SK-N-SH treated with all-trans-retinoic acid at 6 μM for 48 hours (cell line): ENCODE results near the gene MOXD1.
A peak's percentile ranks its signal among the peaks of the same experiment; 100 is the strongest.

ENCODE experiments used
- ATAC-seq: fragments of 200-7000 bp; cut with Tn5 transposase; 3 replicates; pipeline ENCODE4 v1.9.1; 2020; ENCODE audit warnings: mild to moderate bottlenecking, moderate library complexity
- ARNTL ChIP-seq: fragments of 450-650 bp; formaldehyde crosslinking; IDR thresholded peaks from 2 replicates; pipeline ENCODE4 v1.5.0; 2020; ENCODE audit warnings: low read depth, mild to moderate bottlenecking, moderate library complexity, borderline replicate concordance
- CSDC2 ChIP-seq: fragments of 250-450 bp; sonication (Bioruptor Pico); IDR thresholded peaks from 2 replicates; pipeline ENCODE4 v1.5.0; 2020; ENCODE audit warnings: mild to moderate bottlenecking, moderate library complexity
- GLIS3 ChIP-seq: fragments of 250-450 bp; sonication (Bioruptor Pico); IDR thresholded peaks from 2 replicates; pipeline ENCODE4 v1.5.0; 2020; ENCODE audit warnings: mild to moderate bottlenecking, moderate library complexity
- ISL1 ChIP-seq: fragments of 250-450 bp; sonication (Bioruptor Pico); IDR thresholded peaks from 2 replicates; pipeline ENCODE4 v2.1.2; 2022; ENCODE audit warnings: mild to moderate bottlenecking, moderate library complexity
- OSR1 ChIP-seq: fragments of 250-450 bp; sonication (Bioruptor Pico); IDR thresholded peaks from 2 replicates; pipeline ENCODE4 v1.8.0; 2022; ENCODE audit warnings: moderate library complexity, mild to moderate bottlenecking, inconsistent platforms
- PPARA ChIP-seq: fragments of 250-450 bp; sonication (Bioruptor Pico); IDR thresholded peaks from 2 replicates; pipeline ENCODE4 v1.5.0; 2020; ENCODE audit warnings: mild to moderate bottlenecking, borderline replicate concordance
- RARB ChIP-seq: fragments of 250-450 bp; sonication (Bioruptor Pico); IDR thresholded peaks from 2 replicates; pipeline ENCODE4 v1.8.0; 2021; ENCODE audit warnings: mild to moderate bottlenecking, moderate library complexity
- SNAI2 ChIP-seq: fragments of 250-450 bp; sonication (Bioruptor Pico); IDR thresholded peaks from 2 replicates; pipeline ENCODE4 v1.5.0; 2020; ENCODE audit warnings: mild to moderate bottlenecking, moderate library complexity
- TCF4 ChIP-seq: fragments of 250-450 bp; sonication (Bioruptor Pico); IDR thresholded peaks from 2 replicates; pipeline ENCODE4 v1.8.0; 2021; ENCODE audit warnings: mild to moderate bottlenecking, moderate library complexity, borderline replicate concordance
- TOX ChIP-seq: fragments of 250-450 bp; sonication (Bioruptor Pico); IDR thresholded peaks from 2 replicates; pipeline ENCODE4 v1.8.0; 2021; ENCODE audit warnings: mild to moderate bottlenecking, moderate library complexity, borderline replicate concordance
- ZC3H10 ChIP-seq: fragments of 250-450 bp; sonication (Bioruptor Pico); IDR thresholded peaks from 2 replicates; pipeline ENCODE4 v1.5.1; 2021; ENCODE audit warnings: mild to moderate bottlenecking, moderate library complexity
- ZFP3 ChIP-seq: fragments of 250-450 bp; sonication (Bioruptor Pico); IDR thresholded peaks from 2 replicates; pipeline ENCODE4 v1.5.0; 2020; ENCODE audit warnings: mild to moderate bottlenecking, moderate library complexity
- ZFP30 ChIP-seq: fragments of 450-650 bp; formaldehyde crosslinking; IDR thresholded peaks from 2 replicates; pipeline ENCODE4 v1.5.0; 2022; ENCODE audit warnings: mild to moderate bottlenecking, moderate library complexity
- ZNF70 ChIP-seq: fragments of 450-650 bp; formaldehyde crosslinking; IDR thresholded peaks from 2 replicates; pipeline ENCODE4 v1.5.0; 2020; ENCODE audit warnings: mild to moderate bottlenecking, moderate library complexity
- ZNF8 ChIP-seq: fragments of 450-650 bp; formaldehyde crosslinking; IDR thresholded peaks from 2 replicates; pipeline ENCODE4 v1.5.0; 2020; ENCODE audit warnings: mild to moderate bottlenecking, moderate library complexity
- TF ChIP-seq, protein P1 (sequence below): fragments of 250-450 bp; sonication (Bioruptor Pico); IDR thresholded peaks from 2 replicates; pipeline ENCODE4 v1.5.1; 2021; ENCODE audit warnings: mild to moderate bottlenecking, moderate library complexity
- TF ChIP-seq, protein P2 (sequence below): fragments of 250-450 bp; sonication (Bioruptor Pico); IDR thresholded peaks from 2 replicates; pipeline ENCODE4 v1.5.0; 2020; ENCODE audit warnings: mild to moderate bottlenecking, moderate library complexity
- TF ChIP-seq, protein P3 (sequence below): fragments of 250-450 bp; sonication (Bioruptor Pico); IDR thresholded peaks from 2 replicates; pipeline ENCODE4 v1.8.0; 2021; ENCODE audit warnings: low read depth, mild to moderate bottlenecking, moderate library complexity, borderline replicate concordance
- TF ChIP-seq, protein P4 (sequence below): fragments of 250-450 bp; sonication (Bioruptor Pico); IDR thresholded peaks from 2 replicates; pipeline ENCODE4 v1.5.1; 2020; ENCODE audit warnings: low read depth, mild to moderate bottlenecking, moderate library complexity

Gene MOXD1

DNA sequence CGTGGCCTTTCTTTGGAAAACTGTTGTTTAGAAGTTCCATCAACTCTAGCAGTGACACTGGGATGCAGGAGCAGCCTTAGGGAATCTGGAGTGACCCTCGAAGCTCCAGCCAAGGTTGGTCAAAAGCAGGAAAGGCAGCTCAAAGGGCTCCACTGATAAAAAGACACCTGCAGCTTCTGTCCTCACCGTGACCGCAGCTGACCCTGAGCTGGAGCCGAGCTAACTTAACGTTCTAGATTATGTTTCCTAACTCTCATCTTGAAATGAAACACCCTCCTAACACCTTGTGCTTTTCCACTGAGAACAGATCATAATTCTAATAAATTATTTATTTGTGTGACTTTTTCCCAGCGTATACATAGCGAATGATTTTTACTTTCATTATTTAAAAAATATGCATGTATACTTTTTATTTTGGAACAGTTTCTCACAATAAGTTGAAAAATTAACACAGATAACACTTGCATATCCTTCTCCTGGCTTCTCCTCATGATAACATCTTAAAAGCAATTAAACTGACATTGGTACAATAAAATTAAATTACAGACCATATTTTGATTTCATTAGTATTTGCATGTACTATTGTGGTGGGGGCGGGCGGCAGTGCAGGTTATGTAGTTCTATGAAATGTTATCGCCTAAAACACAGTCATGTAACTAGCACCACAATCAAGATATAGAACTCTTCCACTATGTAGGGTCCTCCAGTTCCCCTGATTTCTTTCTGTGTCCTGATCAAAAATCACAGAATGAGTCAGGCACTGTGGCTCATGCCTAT lies 116.1 kb downstream of the MOXD1 start:
- peak; percentile 10 for ATAC-seq

DNA sequence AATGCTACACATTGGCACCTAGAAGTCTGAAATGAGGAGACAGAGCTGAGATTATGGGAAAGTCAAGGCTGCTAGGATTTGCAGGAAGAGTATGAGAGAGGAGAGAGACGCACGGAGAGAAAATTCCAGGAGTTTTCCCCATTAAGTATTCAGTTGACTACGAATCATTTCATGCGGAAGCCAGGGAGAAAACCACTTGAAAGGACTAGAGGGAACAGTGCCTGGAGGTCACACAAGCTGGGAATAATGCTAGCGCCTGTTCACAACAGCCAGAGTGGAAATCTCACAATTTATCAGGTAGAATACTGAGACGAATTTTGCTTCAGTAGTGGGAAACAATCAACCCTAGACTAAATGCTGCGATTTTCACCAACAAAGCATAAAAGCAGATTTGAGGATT lies 118.6 kb downstream of the MOXD1 start:
- ATAC-seq = no peak
- TF ChIP-seq CSDC2 (no peak), ZFP30 (CRISPR knock-in tag) (no peak)
- TF ChIP-seq, protein P1, sequence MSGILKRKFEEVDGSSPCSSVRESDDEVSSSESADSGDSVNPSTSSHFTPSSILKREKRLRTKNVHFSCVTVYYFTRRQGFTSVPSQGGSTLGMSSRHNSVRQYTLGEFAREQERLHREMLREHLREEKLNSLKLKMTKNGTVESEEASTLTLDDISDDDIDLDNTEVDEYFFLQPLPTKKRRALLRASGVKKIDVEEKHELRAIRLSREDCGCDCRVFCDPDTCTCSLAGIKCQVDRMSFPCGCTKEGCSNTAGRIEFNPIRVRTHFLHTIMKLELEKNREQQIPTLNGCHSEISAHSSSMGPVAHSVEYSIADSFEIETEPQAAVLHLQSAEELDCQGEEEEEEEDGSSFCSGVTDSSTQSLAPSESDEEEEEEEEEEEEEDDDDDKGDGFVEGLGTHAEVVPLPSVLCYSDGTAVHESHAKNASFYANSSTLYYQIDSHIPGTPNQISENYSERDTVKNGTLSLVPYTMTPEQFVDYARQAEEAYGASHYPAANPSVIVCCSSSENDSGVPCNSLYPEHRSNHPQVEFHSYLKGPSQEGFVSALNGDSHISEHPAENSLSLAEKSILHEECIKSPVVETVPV (CRISPR knock-in tag) = no peak
- TF ChIP-seq, protein P2, sequence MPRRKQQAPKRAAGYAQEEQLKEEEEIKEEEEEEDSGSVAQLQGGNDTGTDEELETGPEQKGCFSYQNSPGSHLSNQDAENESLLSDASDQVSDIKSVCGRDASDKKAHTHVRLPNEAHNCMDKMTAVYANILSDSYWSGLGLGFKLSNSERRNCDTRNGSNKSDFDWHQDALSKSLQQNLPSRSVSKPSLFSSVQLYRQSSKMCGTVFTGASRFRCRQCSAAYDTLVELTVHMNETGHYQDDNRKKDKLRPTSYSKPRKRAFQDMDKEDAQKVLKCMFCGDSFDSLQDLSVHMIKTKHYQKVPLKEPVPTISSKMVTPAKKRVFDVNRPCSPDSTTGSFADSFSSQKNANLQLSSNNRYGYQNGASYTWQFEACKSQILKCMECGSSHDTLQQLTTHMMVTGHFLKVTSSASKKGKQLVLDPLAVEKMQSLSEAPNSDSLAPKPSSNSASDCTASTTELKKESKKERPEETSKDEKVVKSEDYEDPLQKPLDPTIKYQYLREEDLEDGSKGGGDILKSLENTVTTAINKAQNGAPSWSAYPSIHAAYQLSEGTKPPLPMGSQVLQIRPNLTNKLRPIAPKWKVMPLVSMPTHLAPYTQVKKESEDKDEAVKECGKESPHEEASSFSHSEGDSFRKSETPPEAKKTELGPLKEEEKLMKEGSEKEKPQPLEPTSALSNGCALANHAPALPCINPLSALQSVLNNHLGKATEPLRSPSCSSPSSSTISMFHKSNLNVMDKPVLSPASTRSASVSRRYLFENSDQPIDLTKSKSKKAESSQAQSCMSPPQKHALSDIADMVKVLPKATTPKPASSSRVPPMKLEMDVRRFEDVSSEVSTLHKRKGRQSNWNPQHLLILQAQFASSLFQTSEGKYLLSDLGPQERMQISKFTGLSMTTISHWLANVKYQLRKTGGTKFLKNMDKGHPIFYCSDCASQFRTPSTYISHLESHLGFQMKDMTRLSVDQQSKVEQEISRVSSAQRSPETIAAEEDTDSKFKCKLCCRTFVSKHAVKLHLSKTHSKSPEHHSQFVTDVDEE = no peak

More for the DNA sequence above, 116.1 kb downstream of the MOXD1 start:
- no peak for TF ChIP-seq SNAI2
- TF ChIP-seq ISL1 (CRISPR knock-in tag) = no peak
- no peak for TF ChIP-seq RARB (CRISPR knock-in tag)
- no peak for TF ChIP-seq TOX (CRISPR knock-in tag)
- TF ChIP-seq, protein P3, sequence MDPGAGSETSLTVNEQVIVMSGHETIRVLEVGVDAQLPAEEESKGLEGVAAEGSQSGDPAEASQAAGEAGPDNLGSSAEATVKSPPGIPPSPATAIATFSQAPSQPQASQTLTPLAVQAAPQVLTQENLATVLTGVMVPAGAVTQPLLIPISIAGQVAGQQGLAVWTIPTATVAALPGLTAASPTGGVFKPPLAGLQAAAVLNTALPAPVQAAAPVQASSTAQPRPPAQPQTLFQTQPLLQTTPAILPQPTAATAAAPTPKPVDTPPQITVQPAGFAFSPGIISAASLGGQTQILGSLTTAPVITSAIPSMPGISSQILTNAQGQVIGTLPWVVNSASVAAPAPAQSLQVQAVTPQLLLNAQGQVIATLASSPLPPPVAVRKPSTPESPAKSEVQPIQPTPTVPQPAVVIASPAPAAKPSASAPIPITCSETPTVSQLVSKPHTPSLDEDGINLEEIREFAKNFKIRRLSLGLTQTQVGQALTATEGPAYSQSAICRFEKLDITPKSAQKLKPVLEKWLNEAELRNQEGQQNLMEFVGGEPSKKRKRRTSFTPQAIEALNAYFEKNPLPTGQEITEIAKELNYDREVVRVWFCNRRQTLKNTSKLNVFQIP (CRISPR knock-in tag) = no peak
- no peak for TF ChIP-seq ZC3H10 (CRISPR knock-in tag)
- no peak for TF ChIP-seq OSR1
- no peak for TF ChIP-seq ARNTL (CRISPR knock-in tag)
- TF ChIP-seq ZFP30 (CRISPR knock-in tag) = no peak
- no peak for TF ChIP-seq ZNF8 (CRISPR knock-in tag)
- TF ChIP-seq ZNF70 (CRISPR knock-in tag) = no peak
- TF ChIP-seq CSDC2 = no peak
- no peak for TF ChIP-seq PPARA (CRISPR knock-in tag)
- TF ChIP-seq GLIS3 (CRISPR knock-in tag) = no peak
- no peak for TF ChIP-seq ZFP3 (CRISPR knock-in tag)
- TF ChIP-seq, protein P2 = no peak
- TF ChIP-seq, protein P4, sequence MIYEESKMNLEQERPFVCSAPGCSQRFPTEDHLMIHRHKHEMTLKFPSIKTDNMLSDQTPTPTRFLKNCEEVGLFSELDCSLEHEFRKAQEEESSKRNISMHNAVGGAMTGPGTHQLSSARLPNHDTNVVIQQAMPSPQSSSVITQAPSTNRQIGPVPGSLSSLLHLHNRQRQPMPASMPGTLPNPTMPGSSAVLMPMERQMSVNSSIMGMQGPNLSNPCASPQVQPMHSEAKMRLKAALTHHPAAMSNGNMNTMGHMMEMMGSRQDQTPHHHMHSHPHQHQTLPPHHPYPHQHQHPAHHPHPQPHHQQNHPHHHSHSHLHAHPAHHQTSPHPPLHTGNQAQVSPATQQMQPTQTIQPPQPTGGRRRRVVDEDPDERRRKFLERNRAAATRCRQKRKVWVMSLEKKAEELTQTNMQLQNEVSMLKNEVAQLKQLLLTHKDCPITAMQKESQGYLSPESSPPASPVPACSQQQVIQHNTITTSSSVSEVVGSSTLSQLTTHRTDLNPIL = no peak
- TF ChIP-seq TCF4 (CRISPR knock-in tag) = no peak

DNA sequence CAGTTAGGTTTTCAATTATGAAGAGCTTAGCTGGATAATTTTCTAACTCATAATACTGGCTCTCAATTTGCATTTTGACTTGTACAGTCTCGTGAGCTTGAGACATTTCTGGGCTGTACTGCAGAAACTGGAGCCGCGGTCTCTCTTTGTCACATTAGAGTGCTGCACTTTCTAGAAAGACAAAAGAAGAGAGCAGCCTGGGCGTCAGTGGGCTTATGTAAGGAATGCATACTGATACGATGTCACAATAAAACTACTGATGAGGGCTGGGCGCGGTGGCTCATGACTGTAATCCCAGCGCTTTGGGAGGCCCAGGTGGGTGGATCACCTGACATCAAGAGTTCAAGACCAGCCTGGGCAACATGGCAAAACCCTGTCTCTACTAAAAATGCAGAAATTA lies 120.8 kb downstream of the MOXD1 start:
- TF ChIP-seq ISL1 (CRISPR knock-in tag) = no peak
- TF ChIP-seq SNAI2 = no peak
- TF ChIP-seq TOX (CRISPR knock-in tag) = no peak
- TF ChIP-seq, protein P3 (CRISPR knock-in tag) = no peak
- no peak for TF ChIP-seq ZFP3 (CRISPR knock-in tag)
- TF ChIP-seq, protein P1 (CRISPR knock-in tag) = no peak
- TF ChIP-seq, all 23 proteins: peak for 0
- no peak for ATAC-seq
